GM23338 (cell line): ENCODE data around the gene CELA3B.
"Not testable (repeated sequence)": the region's sequence is repeated elsewhere in the genome, so short reads cannot be mapped to it uniquely, and the experiment has no call there.

ENCODE experiments used
- CREB1 ChIP-seq: fragments of 250-450 bp; sonication (Bioruptor Pico); IDR thresholded peaks from 2 replicates; pipeline ENCODE4 v1.5.0; 2020; ENCODE audit warnings: low read depth, mild to moderate bottlenecking, moderate library complexity
- EZH2 ChIP-seq: fragments of 200-600 bp; sonication (generic); IDR thresholded peaks from one replicate; pipeline ENCODE4 v1.8.0; 2017; ENCODE audit warnings: antibody characterized with exemption, mild to moderate bottlenecking, low read depth; ENCODE audit not compliant: unreplicated experiment
- EZH2phosphoT487 ChIP-seq: fragments of 200-600 bp; sonication (generic); IDR thresholded peaks from one replicate; pipeline ENCODE4 v1.8.1; 2018; ENCODE audit warnings: antibody characterized with exemption; ENCODE audit not compliant: unreplicated experiment
- JUNB ChIP-seq: IDR thresholded peaks from one replicate; pipeline ENCODE4 v1.6.1; 2016; ENCODE audit warnings: antibody characterized with exemption; ENCODE audit not compliant: unreplicated experiment
- NANOG ChIP-seq: IDR thresholded peaks from 2 replicates; pipeline ENCODE4 v1.6.1; 2016; ENCODE audit warnings: antibody characterized with exemption, borderline replicate concordance
- POLR2AphosphoS5 ChIP-seq: IDR thresholded peaks from 2 replicates; pipeline ENCODE4 v1.6.1; 2016; ENCODE audit warnings: antibody characterized with exemption, low read depth
- STAT1 ChIP-seq: IDR thresholded peaks from one replicate; pipeline ENCODE4 v1.6.1; 2016; ENCODE audit warnings: antibody characterized with exemption; ENCODE audit not compliant: unreplicated experiment
- ZNF114 ChIP-seq: fragments of 250-450 bp; sonication (Bioruptor Pico); IDR thresholded peaks from 2 replicates; pipeline ENCODE4 v1.5.0; 2020; ENCODE audit warnings: mild to moderate bottlenecking, moderate library complexity
- ZNF331 ChIP-seq: fragments of 250-450 bp; sonication (Bioruptor Pico); IDR thresholded peaks from 2 replicates; pipeline ENCODE4 v1.5.0; 2020; ENCODE audit warnings: low read depth, mild to moderate bottlenecking, moderate library complexity
- TF ChIP-seq, protein P1 (sequence below), 2 experiments: fragments of 200-600 bp in 1 of 2; sonication (generic) in 1 of 2; conservative IDR thresholded peaks; 2 replicates each; pipeline versions ENCODE4 v1.5.1 to v1.6.1; 2016 to 2017; ENCODE audit warnings: antibody characterized with exemption in 2 of 2, low read depth in 2 of 2, mild to moderate bottlenecking in 2 of 2, moderate library complexity in 1 of 2
- TF ChIP-seq, protein P2 (sequence below): IDR thresholded peaks from one replicate; pipeline ENCODE4 v1.6.1; 2018; ENCODE audit warnings: antibody characterized with exemption; ENCODE audit not compliant: unreplicated experiment
- TF ChIP-seq, protein P3 (sequence below): IDR thresholded peaks from 2 replicates; pipeline ENCODE4 v1.6.1; 2016; ENCODE audit warnings: antibody characterized with exemption
- TF ChIP-seq, protein P4 (sequence below): fragments of 250-450 bp; sonication (Bioruptor Pico); IDR thresholded peaks from 2 replicates; pipeline ENCODE4 v1.5.0; 2020; ENCODE audit warnings: mild to moderate bottlenecking, moderate library complexity

DNA sequence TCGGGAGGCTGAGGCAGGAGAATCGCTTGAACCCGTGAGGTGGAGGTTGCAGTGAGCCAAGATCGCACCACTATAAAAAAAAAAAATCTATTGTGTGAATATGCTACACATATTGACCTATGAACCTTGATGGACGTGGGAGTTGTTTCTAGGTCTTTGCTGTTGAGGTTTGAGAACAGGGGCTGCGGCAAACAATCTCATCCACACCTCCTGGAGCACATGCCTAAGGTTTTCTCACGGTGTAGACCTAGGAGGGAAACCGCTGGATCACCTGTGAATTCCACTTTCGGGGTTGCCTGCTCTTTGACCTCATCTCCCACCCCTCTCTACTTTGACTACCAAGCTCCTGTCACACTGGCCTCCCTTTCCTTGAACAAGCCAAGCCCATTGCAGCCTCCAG lies 1.5 kb upstream of the CELA3B start:
- not testable (repeated sequence) for TF ChIP-seq EZH2; POLR2AphosphoS5; ZNF331 (CRISPR knock-in tag); CREB1 (CRISPR knock-in tag); ZNF114; EZH2phosphoT487; JUNB; STAT1; NANOG
- TF ChIP-seq, protein P1, sequence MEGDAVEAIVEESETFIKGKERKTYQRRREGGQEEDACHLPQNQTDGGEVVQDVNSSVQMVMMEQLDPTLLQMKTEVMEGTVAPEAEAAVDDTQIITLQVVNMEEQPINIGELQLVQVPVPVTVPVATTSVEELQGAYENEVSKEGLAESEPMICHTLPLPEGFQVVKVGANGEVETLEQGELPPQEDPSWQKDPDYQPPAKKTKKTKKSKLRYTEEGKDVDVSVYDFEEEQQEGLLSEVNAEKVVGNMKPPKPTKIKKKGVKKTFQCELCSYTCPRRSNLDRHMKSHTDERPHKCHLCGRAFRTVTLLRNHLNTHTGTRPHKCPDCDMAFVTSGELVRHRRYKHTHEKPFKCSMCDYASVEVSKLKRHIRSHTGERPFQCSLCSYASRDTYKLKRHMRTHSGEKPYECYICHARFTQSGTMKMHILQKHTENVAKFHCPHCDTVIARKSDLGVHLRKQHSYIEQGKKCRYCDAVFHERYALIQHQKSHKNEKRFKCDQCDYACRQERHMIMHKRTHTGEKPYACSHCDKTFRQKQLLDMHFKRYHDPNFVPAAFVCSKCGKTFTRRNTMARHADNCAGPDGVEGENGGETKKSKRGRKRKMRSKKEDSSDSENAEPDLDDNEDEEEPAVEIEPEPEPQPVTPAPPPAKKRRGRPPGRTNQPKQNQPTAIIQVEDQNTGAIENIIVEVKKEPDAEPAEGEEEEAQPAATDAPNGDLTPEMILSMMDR (conservative IDR thresholded peaks at IDR 0.05; ENCODE audit: low read depth in 2 of 2): not testable (repeated sequence)
- TF ChIP-seq, protein P2, sequence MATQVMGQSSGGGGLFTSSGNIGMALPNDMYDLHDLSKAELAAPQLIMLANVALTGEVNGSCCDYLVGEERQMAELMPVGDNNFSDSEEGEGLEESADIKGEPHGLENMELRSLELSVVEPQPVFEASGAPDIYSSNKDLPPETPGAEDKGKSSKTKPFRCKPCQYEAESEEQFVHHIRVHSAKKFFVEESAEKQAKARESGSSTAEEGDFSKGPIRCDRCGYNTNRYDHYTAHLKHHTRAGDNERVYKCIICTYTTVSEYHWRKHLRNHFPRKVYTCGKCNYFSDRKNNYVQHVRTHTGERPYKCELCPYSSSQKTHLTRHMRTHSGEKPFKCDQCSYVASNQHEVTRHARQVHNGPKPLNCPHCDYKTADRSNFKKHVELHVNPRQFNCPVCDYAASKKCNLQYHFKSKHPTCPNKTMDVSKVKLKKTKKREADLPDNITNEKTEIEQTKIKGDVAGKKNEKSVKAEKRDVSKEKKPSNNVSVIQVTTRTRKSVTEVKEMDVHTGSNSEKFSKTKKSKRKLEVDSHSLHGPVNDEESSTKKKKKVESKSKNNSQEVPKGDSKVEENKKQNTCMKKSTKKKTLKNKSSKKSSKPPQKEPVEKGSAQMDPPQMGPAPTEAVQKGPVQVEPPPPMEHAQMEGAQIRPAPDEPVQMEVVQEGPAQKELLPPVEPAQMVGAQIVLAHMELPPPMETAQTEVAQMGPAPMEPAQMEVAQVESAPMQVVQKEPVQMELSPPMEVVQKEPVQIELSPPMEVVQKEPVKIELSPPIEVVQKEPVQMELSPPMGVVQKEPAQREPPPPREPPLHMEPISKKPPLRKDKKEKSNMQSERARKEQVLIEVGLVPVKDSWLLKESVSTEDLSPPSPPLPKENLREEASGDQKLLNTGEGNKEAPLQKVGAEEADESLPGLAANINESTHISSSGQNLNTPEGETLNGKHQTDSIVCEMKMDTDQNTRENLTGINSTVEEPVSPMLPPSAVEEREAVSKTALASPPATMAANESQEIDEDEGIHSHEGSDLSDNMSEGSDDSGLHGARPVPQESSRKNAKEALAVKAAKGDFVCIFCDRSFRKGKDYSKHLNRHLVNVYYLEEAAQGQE: not testable (repeated sequence)
- TF ChIP-seq, protein P3, sequence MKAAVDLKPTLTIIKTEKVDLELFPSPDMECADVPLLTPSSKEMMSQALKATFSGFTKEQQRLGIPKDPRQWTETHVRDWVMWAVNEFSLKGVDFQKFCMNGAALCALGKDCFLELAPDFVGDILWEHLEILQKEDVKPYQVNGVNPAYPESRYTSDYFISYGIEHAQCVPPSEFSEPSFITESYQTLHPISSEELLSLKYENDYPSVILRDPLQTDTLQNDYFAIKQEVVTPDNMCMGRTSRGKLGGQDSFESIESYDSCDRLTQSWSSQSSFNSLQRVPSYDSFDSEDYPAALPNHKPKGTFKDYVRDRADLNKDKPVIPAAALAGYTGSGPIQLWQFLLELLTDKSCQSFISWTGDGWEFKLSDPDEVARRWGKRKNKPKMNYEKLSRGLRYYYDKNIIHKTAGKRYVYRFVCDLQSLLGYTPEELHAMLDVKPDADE: not testable (repeated sequence)
- TF ChIP-seq, protein P4, sequence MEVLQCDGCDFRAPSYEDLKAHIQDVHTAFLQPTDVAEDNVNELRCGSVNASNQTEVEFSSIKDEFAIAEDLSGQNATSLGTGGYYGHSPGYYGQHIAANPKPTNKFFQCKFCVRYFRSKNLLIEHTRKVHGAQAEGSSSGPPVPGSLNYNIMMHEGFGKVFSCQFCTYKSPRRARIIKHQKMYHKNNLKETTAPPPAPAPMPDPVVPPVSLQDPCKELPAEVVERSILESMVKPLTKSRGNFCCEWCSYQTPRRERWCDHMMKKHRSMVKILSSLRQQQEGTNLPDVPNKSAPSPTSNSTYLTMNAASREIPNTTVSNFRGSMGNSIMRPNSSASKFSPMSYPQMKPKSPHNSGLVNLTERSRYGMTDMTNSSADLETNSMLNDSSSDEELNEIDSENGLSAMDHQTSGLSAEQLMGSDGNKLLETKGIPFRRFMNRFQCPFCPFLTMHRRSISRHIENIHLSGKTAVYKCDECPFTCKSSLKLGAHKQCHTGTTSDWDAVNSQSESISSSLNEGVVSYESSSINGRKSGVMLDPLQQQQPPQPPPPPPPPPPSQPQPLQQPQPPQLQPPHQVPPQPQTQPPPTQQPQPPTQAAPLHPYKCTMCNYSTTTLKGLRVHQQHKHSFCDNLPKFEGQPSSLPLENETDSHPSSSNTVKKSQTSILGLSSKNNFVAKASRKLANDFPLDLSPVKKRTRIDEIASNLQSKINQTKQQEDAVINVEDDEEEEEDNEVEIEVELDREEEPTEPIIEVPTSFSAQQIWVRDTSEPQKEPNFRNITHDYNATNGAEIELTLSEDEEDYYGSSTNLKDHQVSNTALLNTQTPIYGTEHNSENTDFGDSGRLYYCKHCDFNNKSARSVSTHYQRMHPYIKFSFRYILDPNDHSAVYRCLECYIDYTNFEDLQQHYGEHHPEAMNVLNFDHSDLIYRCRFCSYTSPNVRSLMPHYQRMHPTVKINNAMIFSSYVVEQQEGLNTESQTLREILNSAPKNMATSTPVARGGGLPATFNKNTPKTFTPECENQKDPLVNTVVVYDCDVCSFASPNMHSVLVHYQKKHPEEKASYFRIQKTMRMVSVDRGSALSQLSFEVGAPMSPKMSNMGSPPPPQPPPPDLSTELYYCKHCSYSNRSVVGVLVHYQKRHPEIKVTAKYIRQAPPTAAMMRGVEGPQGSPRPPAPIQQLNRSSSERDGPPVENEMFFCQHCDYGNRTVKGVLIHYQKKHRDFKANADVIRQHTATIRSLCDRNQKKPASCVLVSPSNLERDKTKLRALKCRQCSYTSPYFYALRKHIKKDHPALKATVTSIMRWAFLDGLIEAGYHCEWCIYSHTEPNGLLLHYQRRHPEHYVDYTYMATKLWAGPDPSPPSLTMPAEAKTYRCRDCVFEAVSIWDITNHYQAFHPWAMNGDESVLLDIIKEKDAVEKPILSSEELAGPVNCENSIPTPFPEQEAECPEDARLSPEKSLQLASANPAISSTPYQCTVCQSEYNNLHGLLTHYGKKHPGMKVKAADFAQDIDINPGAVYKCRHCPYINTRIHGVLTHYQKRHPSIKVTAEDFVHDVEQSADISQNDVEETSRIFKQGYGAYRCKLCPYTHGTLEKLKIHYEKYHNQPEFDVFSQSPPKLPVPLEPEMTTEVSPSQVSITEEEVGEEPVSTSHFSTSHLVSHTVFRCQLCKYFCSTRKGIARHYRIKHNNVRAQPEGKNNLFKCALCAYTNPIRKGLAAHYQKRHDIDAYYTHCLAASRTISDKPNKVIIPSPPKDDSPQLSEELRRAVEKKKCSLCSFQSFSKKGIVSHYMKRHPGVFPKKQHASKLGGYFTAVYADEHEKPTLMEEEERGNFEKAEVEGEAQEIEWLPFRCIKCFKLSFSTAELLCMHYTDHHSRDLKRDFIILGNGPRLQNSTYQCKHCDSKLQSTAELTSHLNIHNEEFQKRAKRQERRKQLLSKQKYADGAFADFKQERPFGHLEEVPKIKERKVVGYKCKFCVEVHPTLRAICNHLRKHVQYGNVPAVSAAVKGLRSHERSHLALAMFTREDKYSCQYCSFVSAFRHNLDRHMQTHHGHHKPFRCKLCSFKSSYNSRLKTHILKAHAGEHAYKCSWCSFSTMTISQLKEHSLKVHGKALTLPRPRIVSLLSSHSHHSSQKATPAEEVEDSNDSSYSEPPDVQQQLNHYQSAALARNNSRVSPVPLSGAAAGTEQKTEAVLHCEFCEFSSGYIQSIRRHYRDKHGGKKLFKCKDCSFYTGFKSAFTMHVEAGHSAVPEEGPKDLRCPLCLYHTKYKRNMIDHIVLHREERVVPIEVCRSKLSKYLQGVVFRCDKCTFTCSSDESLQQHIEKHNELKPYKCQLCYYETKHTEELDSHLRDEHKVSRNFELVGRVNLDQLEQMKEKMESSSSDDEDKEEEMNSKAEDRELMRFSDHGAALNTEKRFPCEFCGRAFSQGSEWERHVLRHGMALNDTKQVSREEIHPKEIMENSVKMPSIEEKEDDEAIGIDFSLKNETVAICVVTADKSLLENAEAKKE (CRISPR knock-in tag): not testable (repeated sequence)
